HPDE6-E6E7 (cell line): ENCODE results near the gene PRB4.
"Not testable (repeated sequence)": the region's sequence is repeated elsewhere in the genome, so short reads cannot be mapped to it uniquely, and the experiment has no call there.

Experiments
- DNase-seq: peaks from one replicate; pipeline ENCODE4 v3.0.0; 2011; ENCODE audit warnings: missing footprints; ENCODE audit errors: extremely low spot score

The PRB4 gene

DNA sequence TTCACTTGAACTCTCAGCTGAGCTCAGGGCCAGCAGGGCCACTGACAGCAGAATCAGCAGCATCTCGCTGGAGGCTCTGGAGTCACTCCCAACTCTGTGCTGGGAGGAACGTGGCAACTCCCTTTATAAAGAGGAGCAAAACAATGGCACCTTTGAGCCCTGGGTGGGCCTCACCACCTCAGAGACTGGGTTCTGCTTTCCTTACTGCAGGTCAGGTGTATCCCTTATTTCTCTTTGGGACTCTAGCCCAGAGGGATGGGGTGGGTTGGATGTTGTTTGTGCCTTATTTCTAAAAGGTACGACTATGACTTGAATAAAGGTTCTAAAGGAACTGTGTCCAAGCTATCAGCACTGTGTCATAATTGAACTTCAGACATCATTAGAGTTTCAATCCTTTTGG is at the start of gene PRB4:
Gene PRB4 (minus strand): TSS at position 101 of the 400 bp plus-strand sequence. CDS start 38 bp downstream, at position 63.
- DNase-seq = no peak

DNA sequence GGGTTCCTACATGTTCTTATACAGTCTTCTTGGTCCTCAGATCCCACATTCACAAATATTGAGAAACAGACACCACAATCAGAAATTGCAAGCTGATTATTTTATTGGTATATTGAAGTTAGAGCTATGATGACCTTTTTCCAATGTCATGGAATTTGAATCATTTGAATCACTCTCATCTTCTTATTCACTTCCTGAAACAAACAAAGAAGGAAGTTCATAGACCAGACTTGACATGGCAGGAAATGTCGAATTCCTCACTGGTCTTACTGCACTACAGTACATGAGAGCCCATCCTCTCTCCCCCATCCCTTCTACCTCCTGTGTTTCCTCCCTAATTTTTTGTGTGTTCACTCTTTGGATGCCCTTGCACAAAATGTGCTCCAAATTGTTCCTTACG is 41.5 kb upstream of the PRB4 start:
- DNase-seq = not testable (repeated sequence)

DNA sequence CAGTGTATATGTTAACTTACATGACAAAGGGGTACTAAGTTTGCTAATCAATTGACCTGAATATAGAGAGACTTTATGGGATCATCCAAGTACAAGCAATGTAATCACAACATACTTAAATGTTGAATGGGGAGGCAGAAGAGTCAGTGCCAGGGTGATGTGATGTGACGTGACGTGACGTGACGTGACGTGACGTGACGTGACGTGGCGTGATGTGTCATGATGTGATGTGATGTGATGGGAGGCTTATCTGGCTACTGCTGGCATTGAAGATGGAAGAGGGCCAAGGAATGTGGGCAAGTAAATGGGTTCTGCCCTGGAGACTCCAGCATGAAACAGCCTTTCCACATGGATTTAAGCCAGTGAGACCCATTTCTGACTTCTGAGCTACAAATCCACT is 38.2 kb upstream of the PRB4 start:
- DNase-seq = no peak

DNA sequence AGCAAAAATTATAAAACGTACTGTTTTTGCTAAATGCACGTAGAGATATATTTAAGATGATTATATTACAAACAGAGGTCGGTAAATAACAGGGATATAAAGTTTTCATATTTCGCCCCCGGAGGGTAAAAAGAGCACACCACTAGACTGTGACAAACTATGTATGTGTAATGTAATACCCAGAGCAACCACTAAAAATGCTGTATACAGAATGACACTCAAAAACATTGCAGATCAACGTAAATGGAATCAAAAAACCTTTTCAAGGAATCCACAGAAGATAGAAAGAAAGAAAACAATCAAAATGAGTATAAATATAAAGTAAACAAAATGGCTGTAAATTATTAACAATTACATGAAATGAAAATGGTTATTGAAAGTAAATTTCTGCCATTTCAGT is 37.6 kb upstream of the PRB4 start:
- no peak for DNase-seq

DNA sequence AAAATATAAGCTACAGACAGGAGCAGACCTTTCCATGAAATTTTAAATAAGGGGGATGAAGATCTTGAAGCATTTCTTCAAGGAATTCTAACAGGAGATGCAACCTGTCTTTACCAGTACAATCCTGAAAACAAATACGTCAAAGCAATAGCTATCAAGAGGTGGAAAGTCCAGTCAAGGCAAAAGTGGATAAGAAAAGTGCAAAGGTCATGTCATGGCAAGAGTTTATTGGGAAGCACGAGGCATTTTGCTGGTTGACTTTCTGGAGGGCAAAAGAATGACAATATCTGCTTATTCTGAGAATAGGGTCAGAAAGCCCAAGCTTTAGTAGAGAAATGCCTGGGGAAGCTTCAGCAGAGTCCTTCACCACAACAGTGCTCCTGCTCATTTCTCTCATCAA is 34.3 kb upstream of the PRB4 start:
- no peak for DNase-seq

DNA sequence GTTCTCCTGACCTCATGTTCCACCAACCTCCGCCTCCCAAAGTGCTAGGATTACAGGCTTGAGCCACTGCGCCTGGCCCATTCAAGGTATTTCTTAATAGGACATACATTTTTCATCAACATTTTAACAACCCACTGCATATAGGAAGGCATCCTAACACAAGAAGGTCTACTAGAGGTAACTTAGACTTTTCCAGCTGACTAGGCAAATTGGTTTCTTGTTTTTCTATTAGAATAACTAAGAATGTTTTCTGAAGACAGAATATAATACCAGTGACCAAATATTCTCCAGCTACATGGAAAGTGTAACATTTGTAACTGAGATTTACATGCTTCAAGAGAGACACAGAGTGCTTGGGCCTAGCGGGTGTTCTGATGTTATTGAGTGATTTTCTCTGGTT is 14.2 kb upstream of the PRB4 start:
- no peak for DNase-seq

DNA sequence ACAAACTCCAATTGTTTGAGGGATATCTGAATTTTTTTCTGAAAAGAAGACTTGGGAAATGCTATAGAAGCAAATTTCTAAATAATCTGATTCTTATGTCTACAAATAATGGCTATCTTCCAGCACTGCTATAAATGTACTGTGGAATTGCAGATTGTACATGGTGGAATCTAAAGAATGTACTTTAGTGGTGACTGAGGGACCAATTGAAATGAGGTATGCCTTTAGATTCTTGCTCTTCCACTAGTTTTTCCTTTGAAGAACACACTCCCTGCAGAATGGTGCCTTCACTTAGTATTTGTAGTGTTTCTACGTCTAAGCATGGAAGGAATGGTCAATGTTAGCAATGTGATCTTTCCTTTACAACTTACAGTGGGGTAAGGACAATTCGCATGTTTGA is 11.7 kb upstream of the PRB4 start:
- DNase-seq = no peak

DNA sequence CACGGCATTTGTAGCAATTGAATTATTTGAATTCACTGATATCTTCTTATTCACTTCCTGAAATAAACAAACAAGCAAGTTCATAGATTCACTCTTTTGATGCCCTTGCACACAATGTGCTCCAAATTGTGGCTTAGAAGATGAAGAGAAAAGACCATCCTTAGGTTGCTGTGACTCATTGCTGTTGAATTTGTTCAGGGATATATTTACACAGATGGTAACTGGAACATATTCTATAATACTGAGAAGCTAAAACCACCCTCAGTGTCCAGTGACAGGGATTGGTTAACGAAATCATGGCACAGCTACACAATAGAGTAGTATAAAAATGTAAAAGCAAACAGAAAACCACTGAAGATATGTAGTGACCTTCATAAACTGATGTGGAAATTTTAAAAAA is 3.1 kb downstream of the PRB4 start:
- no peak for DNase-seq

DNA sequence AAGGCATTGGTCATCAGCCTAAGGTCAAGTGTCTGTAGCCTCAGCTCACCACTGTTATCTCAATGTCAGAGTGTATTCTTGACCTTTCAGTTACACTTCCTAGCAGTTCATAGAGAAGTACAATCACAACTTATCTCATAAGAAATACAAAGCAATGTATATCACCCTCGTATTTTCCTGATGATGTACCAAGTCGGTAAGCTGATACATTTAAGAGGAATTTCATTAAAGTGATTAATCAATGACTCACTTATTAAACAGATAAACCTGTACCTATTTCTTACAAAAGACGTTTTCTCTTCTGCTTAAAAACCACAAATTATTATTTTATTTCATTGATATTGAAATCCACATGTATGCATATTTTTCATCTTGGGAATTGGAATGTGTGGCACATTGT is 36.8 kb downstream of the PRB4 start:
- no peak for DNase-seq

DNA sequence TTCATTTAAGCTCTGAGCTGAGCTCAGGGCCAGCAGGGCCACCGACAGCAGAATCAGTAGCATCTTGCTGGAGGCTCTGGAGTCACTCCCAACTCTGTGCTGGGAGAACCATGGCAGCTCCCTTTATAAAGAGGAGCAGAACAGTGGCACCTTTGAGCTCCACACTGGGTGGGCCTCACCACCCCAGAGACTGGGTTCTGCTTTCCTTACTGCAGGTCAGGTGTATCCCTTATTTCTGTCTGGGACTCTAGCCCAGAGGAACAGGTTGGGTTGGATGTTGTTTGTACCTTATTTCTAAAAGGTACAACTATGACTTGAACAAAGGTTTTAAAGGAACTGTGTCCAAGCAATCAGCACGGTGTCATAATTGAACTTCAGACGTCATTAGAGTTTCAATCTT is 40.6 kb downstream of the PRB4 start, which contains the start of gene PRB3:
Gene PRB3 (minus strand): TSS at position 101 of the 400 bp plus-strand sequence. CDS start 38 bp downstream, at position 63.
- DNase-seq = no peak

DNA sequence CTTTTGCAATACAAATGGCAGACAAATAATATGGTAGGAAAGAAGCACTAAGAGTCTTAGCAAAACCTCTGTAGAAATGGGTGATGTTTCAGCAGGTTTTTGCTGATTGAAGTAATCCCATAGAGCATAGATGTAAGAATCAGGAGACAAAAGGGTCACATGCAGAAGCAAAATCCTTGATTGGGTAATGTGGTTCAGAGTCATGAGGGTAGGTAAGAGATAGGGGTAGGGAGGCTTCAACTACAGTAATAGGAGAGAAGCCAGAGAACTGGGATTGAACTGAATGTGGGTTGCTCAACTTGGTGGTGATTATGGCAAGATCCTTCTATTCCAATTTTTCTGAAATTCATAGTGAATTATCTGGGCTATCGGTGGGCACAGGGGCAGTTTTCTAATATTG is 45.7 kb downstream of the PRB4 start:
- no peak for DNase-seq
